Measurements from ENCODE around the gene COL7A1.

GRCh38 chr3:48538451-48538850, 56.7 kb downstream of the COL7A1 start:
- TF ChIP-seq CTCF (IDR thresholded peaks at IDR 0.05) (no peak), POLR2AphosphoS5 (IDR thresholded peaks at IDR 0.05) (no peak), POLR2A (IDR thresholded peaks at IDR 0.05) (no peak), EP300 (IDR thresholded peaks at IDR 0.05) (no peak)
